SH-SY5Y (cell line): ENCODE data around the gene CCR3.

Source experiments
- GATA2 ChIP-seq: IDR thresholded peaks from 2 replicates; pipeline ENCODE4 v1.6.1; 2011; ENCODE audit warnings: mild to moderate bottlenecking, low read depth, low read length
- GATA3 ChIP-seq: IDR thresholded peaks from 2 replicates; pipeline ENCODE4 v1.6.1; 2011; ENCODE audit warnings: low read depth, mild to moderate bottlenecking, low read length, moderate library complexity

GRCh38 chr3:46261926-46262594, 19.8 kb downstream of the CCR3 start:
- TF ChIP-seq GATA2 (no peak), GATA3 (no peak)
